Stomach (tissue), 9 donors: Measurements from ENCODE around the gene MIPEP. TPM values are rescaled to one million over a fixed set of nuclear protein-coding genes. Genes with fewer than 3 reads are reported as not detected.

Experiments used
- DNase-seq, 2 donors: peaks; one replicate each; pipeline versions ENCODE4 v3.0.0 to v3.0.0-alpha.2; 2013 to 2019
- H3K27ac ChIP-seq, 5 donors: fragments of 200-600 bp in 4 of 5; sonication (generic) in 4 of 5; one replicate each; pipeline ENCODE4 v1.5.1; 2013 to 2019; ENCODE audit warnings: mild to moderate bottlenecking in 1 of 5, moderate library complexity in 1 of 5
- H3K27me3 ChIP-seq, 3 donors: fragments of 200-600 bp; sonication (generic); one replicate each; pipeline ENCODE4 v1.5.1; 2017 to 2019; ENCODE audit warnings: mixed run types in 1 of 3
- H3K36me3 ChIP-seq, 4 donors: fragments of 200-600 bp; sonication (generic); 1 replicate in 3 of 4; 2 replicates in 1 of 4; pipeline ENCODE4 v1.5.1; 2016 to 2019
- H3K4me1 ChIP-seq, 4 donors: fragments of 200-600 bp; sonication (generic); one replicate each; pipeline ENCODE4 v1.5.1; 2016 to 2019
- H3K4me3 ChIP-seq, 4 donors: fragments of 200-600 bp; sonication (generic) in 3 of 4; one replicate each; pipeline ENCODE4 v1.5.1; 2016 to 2019; ENCODE audit warnings: mild to moderate bottlenecking in 1 of 4
- H3K9me3 ChIP-seq, 4 donors: fragments of 200-600 bp; sonication (generic); one replicate each; pipeline ENCODE4 v1.5.1; 2016 to 2019
- EP300 ChIP-seq: sonication (generic); formaldehyde crosslinking; IDR thresholded peaks from one replicate; pipeline ENCODE4 v1.6.1; 2017; ENCODE audit warnings: antibody characterized with exemption
- POLR2A ChIP-seq, 4 donors: fragments of 450-650 bp; IDR thresholded peaks; one replicate each; pipeline ENCODE4 v1.6.1; 2016; ENCODE audit warnings: antibody characterized with exemption in 4 of 4, control low read depth in 2 of 4, mild to moderate bottlenecking in 1 of 4, moderate library complexity in 1 of 4
- POLR2AphosphoS5 ChIP-seq, 3 donors: sonication (generic); formaldehyde crosslinking; IDR thresholded peaks; one replicate each; pipeline ENCODE4 v1.6.1; 2016; ENCODE audit warnings: antibody characterized with exemption in 3 of 3
- WGBS, 5 donors: extraction: QIAGEN DNeasy Blood & Tissue Kit in 3 of 5; methylation state at CpG; one replicate each; pipeline versions ENCODE4 v1.1.5 to v1.1.7; 2013 to 2018; 5-methylcytosine and 5-hydroxymethylcytosine counted together
- intact Hi-C: fragments of 100-400 bp; cut with DNase I; formaldehyde crosslinking; loops from one replicate; pipeline ENCODE4 v1.15.1; 2023; ENCODE audit warnings: low total_unique reads
- polyA plus RNA-seq, 3 donors: library from polyadenylated mRNA; stranded (reverse); fragments of 200-250 nt; gene quantifications; one replicate each; pipeline ENCODE4 v1.2.3, GENCODE V29; 2013
- total RNA-seq, 5 donors: library from RNA; depleted of rRNA; stranded (reverse); fragments of >200 nt; gene quantifications; one replicate each; pipeline versions ENCODE4 v1.1.0 to v1.2.3, GENCODE V29; 2014 to 2016
- TF ChIP-seq, protein P1 (sequence below), 7 experiments: fragments of 450-650 bp in 4 of 7; fragments of 200-600 bp in 3 of 7; sonication (generic) in 3 of 7; IDR thresholded peaks; one replicate each; pipeline ENCODE4 v1.5.1; 2016 to 2019; ENCODE audit warnings: antibody characterized with exemption in 7 of 7, control low read depth in 2 of 7, mild to moderate bottlenecking in 1 of 7
- donor health status: healthy with polysubstance abuse.
- donor health status: Bipolar disorder and iron deficiency.
- donor health status: healthy.

The MIPEP gene
- total and polyA plus RNA-seq, 8 donors = 1.2 to 43.2 (median 15.2) TPM

DNA sequence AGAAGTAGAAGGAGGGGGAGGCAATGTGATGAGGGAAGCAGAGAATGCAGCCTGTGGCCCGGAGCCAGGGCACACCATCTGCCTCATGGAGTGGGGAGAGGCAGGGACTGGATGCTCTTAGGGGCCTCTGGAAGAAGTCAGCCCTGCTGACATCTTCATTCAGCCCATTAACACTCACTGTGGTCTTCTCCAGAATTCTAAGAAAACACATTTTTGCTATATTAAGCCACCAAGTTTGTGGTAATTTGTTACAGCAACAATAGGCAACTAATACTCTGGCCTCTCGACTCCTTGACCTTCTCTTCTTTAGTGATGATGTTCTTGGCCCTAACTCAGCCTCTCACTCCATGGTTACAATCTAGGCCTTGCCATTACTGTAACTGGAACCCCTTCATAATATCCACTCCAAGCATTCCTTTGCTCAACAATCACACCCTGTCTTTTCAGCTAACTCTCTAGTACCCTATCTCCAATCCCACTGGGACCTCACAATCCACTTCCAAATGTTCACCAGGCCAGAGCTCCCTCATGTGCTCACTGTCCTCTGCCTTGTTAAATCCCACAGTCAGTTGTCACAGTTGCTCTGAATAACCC is 98.5 kb downstream of the MIPEP start:
- no peaks in the 10 kb centered on the region for H3K9me3 ChIP-seq
- intact Hi-C loops = no loop called here
- H3K27ac ChIP-seq = peak overlapping the region in 2 of 5 donors; percentile 7 to 57
- WGBS, 5 donors = 53 to 96% (median 91%) methylated on average over 2 of the region's 2 CpGs
- no peaks in the 10 kb centered on the region for H3K27me3 ChIP-seq
- TF ChIP-seq POLR2A (IDR thresholded peaks at IDR 0.05) (no peak), POLR2AphosphoS5 (IDR thresholded peaks at IDR 0.05) (no peak), EP300 (no peak)
- TF ChIP-seq, protein P1, sequence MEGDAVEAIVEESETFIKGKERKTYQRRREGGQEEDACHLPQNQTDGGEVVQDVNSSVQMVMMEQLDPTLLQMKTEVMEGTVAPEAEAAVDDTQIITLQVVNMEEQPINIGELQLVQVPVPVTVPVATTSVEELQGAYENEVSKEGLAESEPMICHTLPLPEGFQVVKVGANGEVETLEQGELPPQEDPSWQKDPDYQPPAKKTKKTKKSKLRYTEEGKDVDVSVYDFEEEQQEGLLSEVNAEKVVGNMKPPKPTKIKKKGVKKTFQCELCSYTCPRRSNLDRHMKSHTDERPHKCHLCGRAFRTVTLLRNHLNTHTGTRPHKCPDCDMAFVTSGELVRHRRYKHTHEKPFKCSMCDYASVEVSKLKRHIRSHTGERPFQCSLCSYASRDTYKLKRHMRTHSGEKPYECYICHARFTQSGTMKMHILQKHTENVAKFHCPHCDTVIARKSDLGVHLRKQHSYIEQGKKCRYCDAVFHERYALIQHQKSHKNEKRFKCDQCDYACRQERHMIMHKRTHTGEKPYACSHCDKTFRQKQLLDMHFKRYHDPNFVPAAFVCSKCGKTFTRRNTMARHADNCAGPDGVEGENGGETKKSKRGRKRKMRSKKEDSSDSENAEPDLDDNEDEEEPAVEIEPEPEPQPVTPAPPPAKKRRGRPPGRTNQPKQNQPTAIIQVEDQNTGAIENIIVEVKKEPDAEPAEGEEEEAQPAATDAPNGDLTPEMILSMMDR (IDR thresholded peaks at IDR 0.05) = no peak
- no peak overlapping the region for H3K4me3 ChIP-seq
- H3K4me1 ChIP-seq = peaks cover 5 to 38% (median 21%) of the 10 kb centered on the region in 4 donors
- DNase-seq = no peak
- H3K36me3 ChIP-seq = peaks cover 0 to 5% (median 0%) of the 10 kb centered on the region in 4 donors

DNA sequence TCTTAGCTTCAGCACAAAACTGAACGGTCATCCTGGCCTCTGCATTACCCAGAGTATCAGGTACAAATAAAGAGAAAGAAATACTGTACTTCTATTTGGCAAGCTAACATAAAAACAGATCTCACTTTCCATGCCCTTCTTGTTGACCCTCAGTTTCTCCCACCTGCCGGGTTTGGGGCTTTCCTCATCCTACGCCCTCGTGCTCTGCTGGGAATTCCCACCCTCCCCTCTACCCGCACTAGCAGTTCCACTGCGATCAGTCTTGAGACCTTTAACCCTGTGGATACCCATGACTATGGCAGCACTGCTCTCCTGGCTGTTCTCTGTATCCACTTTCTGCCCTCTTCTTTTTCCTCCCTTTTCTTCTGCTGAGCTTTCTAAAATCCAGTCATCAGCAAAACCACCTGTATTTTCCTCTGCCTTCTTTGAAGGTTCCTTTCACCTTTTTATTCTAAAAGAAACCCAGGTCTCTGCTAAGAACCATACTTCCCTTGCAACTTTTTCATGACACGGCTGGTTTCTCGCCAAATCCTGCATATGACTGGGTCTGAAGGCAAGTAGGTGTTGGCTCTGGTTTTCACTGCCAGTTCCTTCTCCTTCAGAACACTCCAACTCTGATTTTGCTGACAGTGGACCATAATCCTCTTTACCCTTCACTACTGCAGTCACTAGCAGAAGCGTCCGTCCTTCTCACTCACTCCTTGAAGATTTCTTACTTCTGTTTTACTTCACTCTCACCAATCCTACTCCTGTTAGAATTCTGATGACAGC is 99.4 kb downstream of the MIPEP start:
- peaks cover 0 to 5% (median 0%) of the 10 kb centered on the region in 4 donors for H3K36me3 ChIP-seq
- no peaks in the 10 kb centered on the region for H3K9me3 ChIP-seq
- no peaks in the 10 kb centered on the region for H3K27me3 ChIP-seq
- H3K4me3 ChIP-seq = no peak overlapping the region
- H3K27ac ChIP-seq = peak overlapping the region in 2 of 5 donors; percentile 13 to 57
- intact Hi-C loops = no loop called here
- no peak for TF ChIP-seq POLR2AphosphoS5 (IDR thresholded peaks at IDR 0.05)
- TF ChIP-seq POLR2A (IDR thresholded peaks at IDR 0.05) = no peak
- TF ChIP-seq EP300 = no peak
- TF ChIP-seq, protein P1 (IDR thresholded peaks at IDR 0.05) = no peak
- peaks cover 0 to 29% (median 17%) of the 10 kb centered on the region in 4 donors for H3K4me1 ChIP-seq
- DNase-seq = no peak
- 53 to 72% (median 65%) methylated on average over 10 of the region's 10 CpGs for WGBS, 5 donors

DNA sequence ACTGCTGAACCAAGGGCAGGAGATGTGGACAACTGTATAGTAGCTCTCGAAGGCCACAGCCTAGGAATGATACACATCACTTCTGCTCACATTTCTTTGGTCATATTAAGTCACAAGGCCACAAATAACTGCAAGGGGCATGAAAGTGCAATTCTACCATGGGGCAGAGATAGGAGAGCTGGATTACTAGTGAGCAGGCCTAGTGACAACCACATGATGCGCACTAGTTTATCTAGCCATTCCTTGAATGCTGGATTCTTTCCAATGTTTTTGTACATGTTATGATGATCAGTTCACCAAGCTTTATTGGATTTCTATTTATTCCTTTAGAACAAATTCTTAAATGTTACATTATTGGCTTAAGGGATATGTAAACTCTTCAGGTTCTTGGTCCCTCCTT is 100.7 kb downstream of the MIPEP start:
- 87 to 95% (median 94%) methylated on average over 2 of the region's 2 CpGs for WGBS, 5 donors
- H3K27me3 ChIP-seq = no peaks in the 10 kb centered on the region
- no peak overlapping the region for H3K27ac ChIP-seq
- intact Hi-C loops = no loop called here
- TF ChIP-seq EP300 (no peak), POLR2A (IDR thresholded peaks at IDR 0.05) (no peak), POLR2AphosphoS5 (IDR thresholded peaks at IDR 0.05) (no peak)
- TF ChIP-seq, protein P1 (IDR thresholded peaks at IDR 0.05) = no peak
- peaks cover 0 to 18% (median 8%) of the 10 kb centered on the region in 4 donors for H3K4me1 ChIP-seq
- DNase-seq = no peak
- peaks cover 0 to 5% (median 0%) of the 10 kb centered on the region in 4 donors for H3K36me3 ChIP-seq
- no peak overlapping the region for H3K4me3 ChIP-seq
- no peaks in the 10 kb centered on the region for H3K9me3 ChIP-seq

DNA sequence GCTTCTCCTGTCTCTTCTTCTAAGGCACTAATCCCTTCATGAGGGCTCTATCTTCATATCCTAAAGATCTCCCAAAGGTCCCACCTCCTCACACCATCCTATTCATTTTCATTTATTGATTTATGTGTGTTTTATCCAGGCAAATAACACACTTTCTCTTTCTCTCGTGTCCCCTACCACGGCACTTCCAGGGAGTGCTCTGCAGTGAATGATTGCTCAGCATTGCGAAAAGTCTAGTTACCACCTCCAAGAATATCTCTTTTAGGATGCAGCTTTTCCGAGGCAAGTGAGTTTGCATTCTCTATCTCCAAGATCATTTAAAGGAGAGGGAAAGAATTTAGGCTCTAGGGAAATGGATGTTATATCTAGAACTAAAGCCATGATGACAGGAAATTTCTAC is 101.7 kb downstream of the MIPEP start:
- Histone ChIP-seq H3K4me1 (peaks cover 0 to 18% (median 8%) of the 10 kb centered on the region in 4 donors), H3K27me3 (no peaks in the 10 kb centered on the region), H3K27ac (no peak overlapping the region), H3K9me3 (no peaks in the 10 kb centered on the region), H3K36me3 (peaks cover 0 to 5% (median 0%) of the 10 kb centered on the region in 4 donors), H3K4me3 (no peak overlapping the region)
- no peak for DNase-seq
- intact Hi-C loops = no loop called here
- 72 to 76% (median 76%) methylated on average over 4 of the region's 4 CpGs for WGBS, 5 donors
- no peak for TF ChIP-seq POLR2A (IDR thresholded peaks at IDR 0.05)
- TF ChIP-seq, protein P1 (IDR thresholded peaks at IDR 0.05) = no peak
- TF ChIP-seq EP300 = no peak
- TF ChIP-seq POLR2AphosphoS5 (IDR thresholded peaks at IDR 0.05) = no peak
